NB4 (cell line): Measurements from ENCODE around the gene CNPY3.

Experiments
- DNase-seq: peaks from one replicate; pipeline ENCODE4 v3.0.0; 2010; ENCODE audit warnings: low read depth
- H3K4me3 ChIP-seq: one replicate; pipeline ENCODE4 v1.5.1; 2011; ENCODE audit warnings: mild to moderate bottlenecking, low read depth, low read length, moderate library complexity
- CTCF ChIP-seq: IDR thresholded peaks from one replicate; pipeline ENCODE4 v1.5.1; 2012; ENCODE audit warnings: low read depth, low read length
- MAX ChIP-seq: IDR thresholded peaks from 2 replicates; pipeline ENCODE4 v1.6.1; 2011; ENCODE audit warnings: low read depth, low read length
- MYC ChIP-seq: IDR thresholded peaks from 2 replicates; pipeline ENCODE4 v1.6.1; 2011; ENCODE audit warnings: low read depth, low read length
- POLR2A ChIP-seq: IDR thresholded peaks from 2 replicates; pipeline ENCODE4 v1.6.1; 2011; ENCODE audit warnings: mild to moderate bottlenecking; ENCODE audit not compliant: insufficient read length; ENCODE audit errors: extremely low read depth

CNPY3 gene

GRCh38 chr6:42904467-42904866 lies 24.8 kb upstream of the CNPY3 start:
- no peak for DNase-seq
- no peak overlapping the region for H3K4me3 ChIP-seq
- TF ChIP-seq MAX (no peak), MYC (no peak), CTCF (no peak)

- H3K4me3 ChIP-seq = no peak overlapping the region
- no peak for DNase-seq
- TF ChIP-seq POLR2A = no peak
- TF ChIP-seq MAX = no peak
- TF ChIP-seq CTCF = no peak
- TF ChIP-seq MYC = no peak
Measured at GRCh38 chr6:42907336-42907735, 21.9 kb upstream of the CNPY3 start.

GRCh38 chr6:42909835-42910234 lies 19.4 kb upstream of the CNPY3 start:
- no peak overlapping the region for H3K4me3 ChIP-seq
- no peak for DNase-seq
- TF ChIP-seq CTCF (no peak), POLR2A (no peak), MAX (no peak), MYC (no peak)

GRCh38 chr6:42911171-42912021 lies 17.9 kb upstream of the CNPY3 start:
- no peak overlapping the region for H3K4me3 ChIP-seq
- no peak for TF ChIP-seq MAX
- TF ChIP-seq MYC = no peak
- TF ChIP-seq POLR2A = no peak
- TF ChIP-seq CTCF = no peak
- no peak for DNase-seq

GRCh38 chr6:42914546-42914945 lies 14.7 kb upstream of the CNPY3 start:
- H3K4me3 ChIP-seq = no peak overlapping the region
- DNase-seq = no peak
- TF ChIP-seq CTCF = no peak

- no peak for DNase-seq
- no peak within 1 kb of the TSS for H3K4me3 ChIP-seq
- no peak for TF ChIP-seq CTCF
- TF ChIP-seq MYC = no peak
- no peak for TF ChIP-seq POLR2A
- TF ChIP-seq MAX = no peak
Measured at GRCh38 chr6:42915732-42916131, 13.5 kb upstream of the CNPY3 start, which contains the start of gene PTCRA. Gene PTCRA, plus strand, starts transcription at chr6:42916053. Its CDS starts 17 bp downstream, at chr6:42916070.
